Spleen (tissue), 7 donors: ENCODE measurements around the gene MTMR11.

Experiments used
- CTCF ChIP-seq, 11 experiments: fragments of 200-600 bp in 7 of 11; fragments of 450-650 bp in 4 of 11; sonication (generic) in 4 of 11; IDR thresholded peaks in 8 of 11; conservative IDR thresholded peaks in 3 of 11; 1 replicate in 7 of 11; 2 replicates in 4 of 11; pipeline versions ENCODE4 v1.4.0 to v1.8.0; 2016 to 2021; ENCODE audit warnings: antibody characterized with exemption in 11 of 11, inconsistent platforms in 4 of 11, mild to moderate bottlenecking in 1 of 11
- POLR2A ChIP-seq, 3 donors: fragments of 450-650 bp; IDR thresholded peaks; one replicate each; pipeline ENCODE4 v1.5.1; 2017; ENCODE audit warnings: antibody characterized with exemption in 3 of 3, mild to moderate bottlenecking in 1 of 3
- POLR2AphosphoS5 ChIP-seq, 3 donors: sonication (generic); formaldehyde crosslinking; IDR thresholded peaks; one replicate each; pipeline ENCODE4 v1.5.1; 2017; ENCODE audit warnings: antibody characterized with exemption in 3 of 3
- donor health status: DM: no; HTN: no; CAD: no; lungs with moderate emphysema.
- donor health status: DM: no; HTN: no; CAD: no.
- donor health status: DM: no; HTN: no; CAD: no.

- no peak for TF ChIP-seq CTCF (IDR thresholded peaks at IDR 0.05 in 8 of 11, conservative IDR thresholded peaks at IDR 0.05 in 3 of 11)
- TF ChIP-seq POLR2A (IDR thresholded peaks at IDR 0.05): no peak
- TF ChIP-seq POLR2AphosphoS5 (IDR thresholded peaks at IDR 0.05): no peak
Observed at GRCh38 chr1:149962736-149963135, 26.1 kb upstream of the MTMR11 start.
